ENCODE measurements around the gene ASXL1.
A peak's percentile ranks its signal among the peaks of the same experiment; 100 is the strongest.

ASXL1 gene

GRCh38 chr20:32466739-32467505, 108.8 kb downstream of the ASXL1 start:
- DNase-seq (ENCODE audit: low spot score) = no peak

- no peak for DNase-seq (ENCODE audit: low spot score)
Observed at GRCh38 chr20:32467506-32468312, 109.6 kb downstream of the ASXL1 start.

GRCh38 chr20:32468313-32468640, 110.1 kb downstream of the ASXL1 start:
- no peak for DNase-seq (ENCODE audit: low spot score)

GRCh38 chr20:32468860-32469259, 110.7 kb downstream of the ASXL1 start:
- DNase-seq (ENCODE audit: low spot score) = no peak

GRCh38 chr20:32470025-32470861, 112.1 kb downstream of the ASXL1 start:
- no peak for DNase-seq (ENCODE audit: low spot score)

GRCh38 chr20:32470940-32471339, 112.8 kb downstream of the ASXL1 start:
- DNase-seq (ENCODE audit: low spot score) = no peak

GRCh38 chr20:32472581-32473207, 114.6 kb downstream of the ASXL1 start:
- no peak for DNase-seq (ENCODE audit: low spot score)

GRCh38 chr20:32473231-32474008, 115.3 kb downstream of the ASXL1 start:
- peak; percentile 4 for DNase-seq (ENCODE audit: low spot score)

- no peak for DNase-seq (ENCODE audit: low spot score)
Observed at GRCh38 chr20:32474009-32474716, 116.0 kb downstream of the ASXL1 start.

GRCh38 chr20:32474717-32474966, 116.5 kb downstream of the ASXL1 start:
- no peak for DNase-seq (ENCODE audit: low spot score)

- DNase-seq (ENCODE audit: low spot score) = peak; percentile 87
Observed at GRCh38 chr20:32474967-32475811, 117.1 kb downstream of the ASXL1 start.

GRCh38 chr20:32476684-32477593, 118.8 kb downstream of the ASXL1 start:
- no peak for DNase-seq (ENCODE audit: low spot score)

- no peak for DNase-seq (ENCODE audit: low spot score)
Observed at GRCh38 chr20:32477594-32478512, 119.7 kb downstream of the ASXL1 start.

- no peak for DNase-seq (ENCODE audit: low spot score)
Observed at GRCh38 chr20:32478576-32478975, 120.4 kb downstream of the ASXL1 start.

- no peak for DNase-seq (ENCODE audit: low spot score)
Observed at GRCh38 chr20:32479012-32479411, 120.9 kb downstream of the ASXL1 start.

GRCh38 chr20:32479697-32480171, 121.6 kb downstream of the ASXL1 start:
- no peak for DNase-seq (ENCODE audit: low spot score)

GRCh38 chr20:32480371-32481241, 122.5 kb downstream of the ASXL1 start:
- no peak for DNase-seq (ENCODE audit: low spot score)

Measured in LoVo (cell line).